GM12878 (cell line): ENCODE results near the gene SHH. TPM values are rescaled to one million over a fixed set of nuclear protein-coding genes. Genes with fewer than 3 reads are reported as not detected.

ENCODE experiments used
- ATAC-seq: fragments of 200-7000 bp; cut with Tn5 transposase; 3 replicates; pipeline ENCODE4 v1.9.1; 2020; ENCODE audit warnings: mild to moderate bottlenecking, moderate library complexity
- BruUV-seq: library from RNA; stranded (reverse); fragments of 400-500 nt; replicated peaks from 2 replicates; lab custom pipeline; 2021; lab: Mats Ljungman, UMichigan
- CTCF ChIA-PET: fragments of 300-600 bp; sonication (Branson Sonifier 250); formaldehyde crosslinking; extraction: SDS; loops from one replicate; lab custom pipeline; 2021; ENCODE audit warnings: inconsistent platforms; lab: Yijun Ruan, JAX
- POLR2A ChIA-PET: fragments of 350-600 bp; formaldehyde crosslinking; extraction: SDS; loops from one replicate; lab custom pipeline; 2021; ENCODE audit warnings: inconsistent platforms; lab: Charles Lee
- RAD21 ChIA-PET: fragments of 300-600 bp; sonication (Branson Sonifier 250); formaldehyde crosslinking; loops from one replicate; lab custom pipeline; 2023; ENCODE audit warnings: antibody characterized with exemption; ENCODE audit not compliant: unreplicated experiment; lab: Charles Lee
- SMC1A ChIA-PET: fragments of 300-600 bp; sonication (Branson Sonifier 250); formaldehyde crosslinking; loops from one replicate; lab custom pipeline; 2023; ENCODE audit not compliant: unreplicated experiment, uncharacterized antibody; lab: Charles Lee
- DNase-seq: peaks from one replicate; pipeline ENCODE4 v3.0.0-alpha.2; 2011; ENCODE audit warnings: low read depth, low spot score
- FAIRE-seq: peaks from 3 replicates; lab custom pipeline; 2011; peaks lifted over from hg19 to GRCh38; lab: Jason Lieb, UNC
- H2AFZ ChIP-seq: 2 replicates; pipeline ENCODE4 v1.6.0; 2011; ENCODE audit warnings: low read depth, low read length, control low read depth; ENCODE audit not compliant: control insufficient read depth
- H3K27ac ChIP-seq: 2 replicates; pipeline ENCODE4 v1.5.1; 2011; ENCODE audit warnings: control low read depth; ENCODE audit not compliant: control insufficient read depth, insufficient read depth
- H3K27me3 ChIP-seq, 2 experiments: replicated peaks in 1 of 2; 2 replicates each; pipeline versions ENCODE4 v1.6.0 to v1.6.1; 2011; ENCODE audit warnings: low read length in 1 of 2; ENCODE audit not compliant: control insufficient read depth in 2 of 2, insufficient read depth in 2 of 2
- H3K36me3 ChIP-seq, 2 experiments: 2 replicates each; pipeline ENCODE4 v1.5.1; 2011; ENCODE audit warnings: low read length in 1 of 2; ENCODE audit not compliant: control insufficient read depth in 2 of 2, insufficient read depth in 2 of 2
- H3K4me1 ChIP-seq: 2 replicates; pipeline ENCODE4 v1.6.1; 2011; ENCODE audit warnings: mild to moderate bottlenecking, low read length, moderate library complexity, mixed read lengths; ENCODE audit not compliant: control insufficient read depth, insufficient read depth
- H3K4me2 ChIP-seq: 2 replicates; pipeline ENCODE4 v1.6.0; 2011; ENCODE audit warnings: control low read depth; ENCODE audit not compliant: control insufficient read depth, insufficient read depth
- H3K4me3 ChIP-seq: fragments of 200-600 bp; sonication (generic); 2 replicates; pipeline ENCODE4 v1.5.1; 2016
- H3K79me2 ChIP-seq: 2 replicates; pipeline ENCODE4 v1.6.0; 2011; ENCODE audit warnings: low read length; ENCODE audit not compliant: control insufficient read depth, insufficient read depth
- H3K9ac ChIP-seq: 2 replicates; pipeline ENCODE4 v1.8.0; 2011; ENCODE audit warnings: low read length, control low read depth, mixed read lengths; ENCODE audit not compliant: control insufficient read depth, insufficient read depth
- H3K9me3 ChIP-seq: replicated peaks from 3 replicates; pipeline ENCODE4 v1.5.1; 2011; ENCODE audit warnings: mild to moderate bottlenecking, low read length; ENCODE audit not compliant: control insufficient read depth, insufficient read depth
- H4K20me1 ChIP-seq: 2 replicates; pipeline ENCODE4 v1.6.0; 2011; ENCODE audit not compliant: control insufficient read depth, insufficient read depth
- BHLHE40 ChIP-seq, 2 experiments: fragments of 450-650 bp in 1 of 2; IDR thresholded peaks; 2 replicates each; pipeline ENCODE4 v1.6.1; 2011 to 2017; ENCODE audit warnings: low read depth in 2 of 2, borderline replicate concordance in 1 of 2, improper control_type of control experiment in 1 of 2, low read length in 1 of 2, mild to moderate bottlenecking in 1 of 2
- CUX1 ChIP-seq: IDR thresholded peaks from 2 replicates; pipeline ENCODE4 v1.6.1; 2012; ENCODE audit warnings: improper control_type of control experiment, low read depth, low read length; ENCODE audit not compliant: insufficient replicate concordance
- EZH2 ChIP-seq: IDR thresholded peaks from 2 replicates; pipeline ENCODE4 v1.6.1; 2012; ENCODE audit warnings: low read depth, mild to moderate bottlenecking, control low read depth, inconsistent platforms, low read length, borderline replicate concordance; ENCODE audit not compliant: control insufficient read depth
- IKZF2 ChIP-seq, 2 experiments: fragments of 450-650 bp; IDR thresholded peaks; 2 replicates each; pipeline ENCODE4 v1.6.1; 2017; ENCODE audit warnings: mild to moderate bottlenecking in 2 of 2, moderate library complexity in 2 of 2
- KAT2A ChIP-seq: conservative IDR thresholded peaks from 2 replicates; pipeline ENCODE4 v1.6.1; 2011; ENCODE audit warnings: low read depth, low read length; ENCODE audit not compliant: control insufficient read depth
- NFYB ChIP-seq: IDR thresholded peaks from 2 replicates; pipeline ENCODE4 v1.6.1; 2011; ENCODE audit warnings: low read depth, mild to moderate bottlenecking, low read length, improper control_type of control experiment, moderate library complexity; ENCODE audit not compliant: insufficient read depth
- NKRF ChIP-seq: fragments of 450-650 bp; conservative IDR thresholded peaks from 2 replicates; pipeline ENCODE4 v1.6.1; 2017; ENCODE audit warnings: mild to moderate bottlenecking, moderate library complexity
- RBBP5 ChIP-seq: fragments of 200-600 bp; sonication (generic); conservative IDR thresholded peaks from 2 replicates; pipeline ENCODE4 v1.6.1; 2016
- SMARCA5 ChIP-seq: fragments of 450-650 bp; IDR thresholded peaks from 2 replicates; pipeline ENCODE4 v1.6.1; 2017; ENCODE audit warnings: mild to moderate bottlenecking
- SREBF1 ChIP-seq: IDR thresholded peaks from 2 replicates; pipeline ENCODE4 v1.6.1; 2012; ENCODE audit warnings: mild to moderate bottlenecking, low read length
- WGBS: methylation state at CpG from one replicate; pipeline ENCODE4 v1.1.6; 2016; ENCODE audit warnings: low lambda C conversion rate; ENCODE audit not compliant: insufficient replicate concordance, insufficient coverage; ENCODE audit errors: missing lambda C conversion rate; 5-methylcytosine and 5-hydroxymethylcytosine counted together
- in situ Hi-C: fragments of 300-500 bp; cut with MboI; formaldehyde crosslinking; loops from 9 replicates; pipeline ENCODE4 v1.14.3; 2018; ENCODE audit warnings: mixed read lengths
- intact Hi-C: fragments of 100-400 bp; cut with micrococcal nuclease; formaldehyde crosslinking; loops from one replicate; pipeline ENCODE4 v1.14.2; 2022; ENCODE audit not compliant: unreplicated experiment
- polyA plus RNA-seq, 11 experiments: library from polyadenylated mRNA; depleted of rRNA in 4 of 11; unstranded in 6 of 11; stranded (reverse) in 5 of 11; fragments of >200 nt; fragmentation: Nextera tagmentation in 4 of 11; fragmentation: Illumina TruSeq in 1 of 11; extraction: Ambion mirVana in 4 of 11; extraction: Trizol in 1 of 11; gene quantifications; 1 replicate in 1 of 11; 2 replicates in 10 of 11; pipeline versions ENCODE4 v1.2.1 to v1.2.3, GENCODE V29; 2011 to 2016; ENCODE audit warnings: inconsistent platforms in 2 of 11, missing spikeins in 2 of 11, low read depth in 1 of 11
- total RNA-seq, 4 experiments: library from RNA; depleted of rRNA in 3 of 4; stranded (reverse); fragments of >200 nt in 3 of 4; fragmentation: Illumina TruSeq in 1 of 4; extraction: Trizol in 1 of 4; gene quantifications; 2 replicates each; pipeline versions ENCODE4 v1.2.1 to v1.2.3, GENCODE V29; 2013 to 2021

The SHH gene
- total and polyA plus RNA-seq, 10 of the 15 experiments (the other 5 are each of a cell fraction or from before 2014, with no cell fraction given): not detected

GRCh38 chr7:155848691-155849669, 36.7 kb upstream of the SHH start:
- Histone ChIP-seq H4K20me1 (no peaks in the 10 kb centered on the region), H3K9ac (no peak overlapping the region), H3K79me2 (no peaks in the 10 kb centered on the region), H3K36me3 (no peaks in the 10 kb centered on the region), H2AFZ (no peak overlapping the region), H3K9me3 (no peaks in the 10 kb centered on the region), H3K27me3 (no peaks in the 10 kb centered on the region; a peak in 1 of 4 replicates), H3K27ac (no peak overlapping the region), H3K4me3 (no peak overlapping the region), H3K4me2 (no peak overlapping the region), H3K4me1 (no peaks in the 10 kb centered on the region)
- FAIRE-seq: no peak
- RAD21 ChIA-PET: no interaction called here
- CTCF ChIA-PET: no interaction called here
- WGBS: 51% methylated on average over 17 of the region's 18 CpGs
- no TSS peak for BruUV-seq
- POLR2A ChIA-PET: no interaction called here
- in situ Hi-C loops (no loop called here), intact Hi-C loops (no loop called here)
- SMC1A ChIA-PET: no interaction called here
- no peak for TF ChIP-seq RBBP5
- TF ChIP-seq SREBF1: no peak
- TF ChIP-seq CUX1: no peak
- no peak for TF ChIP-seq NKRF
- TF ChIP-seq IKZF2 (IDR thresholded peaks at IDR 0.05): no peak
- no peak for TF ChIP-seq KAT2A
- TF ChIP-seq EZH2: no peak
- TF ChIP-seq BHLHE40 (IDR thresholded peaks at IDR 0.05; ENCODE audit: borderline replicate concordance in 1 of 2, low read depth in 2 of 2, low read length in 1 of 2): no peak
- TF ChIP-seq SMARCA5: no peak
- TF ChIP-seq NFYB: no peak
- ATAC-seq: no peak
- DNase-seq: no peak
